H1 (cell line): ENCODE results near the gene DSTN. TPM values are rescaled to one million over a fixed set of nuclear protein-coding genes. Genes with fewer than 3 reads are reported as not detected.

ENCODE experiments used
- CBX5 ChIP-seq: fragments of 300-800, 300-1000 bp; sonication (generic); IDR thresholded peaks from 2 replicates; pipeline ENCODE4 v1.7.1; 2016; ENCODE audit warnings: antibody characterized with exemption, low read length, low read depth
- RFX5 ChIP-seq: IDR thresholded peaks from 2 replicates; pipeline ENCODE4 v1.6.1; 2011; ENCODE audit warnings: low read depth, low read length, improper control_type of control experiment, borderline replicate concordance
- SIRT6 ChIP-seq: IDR thresholded peaks from one replicate; pipeline ENCODE4 v1.7.1; 2012; ENCODE audit warnings: low read length, inconsistent platforms
- polyA plus RNA-seq, 7 experiments: library from polyadenylated mRNA; depleted of rRNA in 3 of 7; stranded (reverse) in 5 of 7; unstranded in 2 of 7; fragments of >200 nt in 5 of 7; fragments of 200-250 nt in 2 of 7; gene quantifications; 1 replicate in 5 of 7; 2 replicates in 1 of 7; 4 replicates in 1 of 7; pipeline versions ENCODE4 v1.2.1 to v1.2.3, GENCODE V29; 2011 to 2013; ENCODE audit warnings: missing spikeins in 2 of 7, mixed read lengths in 2 of 7
- total RNA-seq: library from RNA; stranded (reverse); fragmentation: NEBNext Ultra II Directional; extraction: Animal tissue kit (Norgen Biotek cat#: 25700); gene quantifications from 2 replicates; pipeline ENCODE4 v1.2.1, GENCODE V29; 2021

Gene DSTN
- total and polyA plus RNA-seq, 2 of the 8 experiments (the other 6 are each of a cell fraction or from before 2014, with no cell fraction given), result 43.3 to 208 TPM

- TF ChIP-seq RFX5, result no peak
- no peak for TF ChIP-seq SIRT6
- TF ChIP-seq CBX5, result no peak
- TF ChIP-seq, all 59 proteins: peak for 0
Observed at GRCh38 chr20:17612287-17612991, 42.6 kb downstream of the DSTN start (continued).
